ENCODE data around the gene CCNT2.

DNA sequence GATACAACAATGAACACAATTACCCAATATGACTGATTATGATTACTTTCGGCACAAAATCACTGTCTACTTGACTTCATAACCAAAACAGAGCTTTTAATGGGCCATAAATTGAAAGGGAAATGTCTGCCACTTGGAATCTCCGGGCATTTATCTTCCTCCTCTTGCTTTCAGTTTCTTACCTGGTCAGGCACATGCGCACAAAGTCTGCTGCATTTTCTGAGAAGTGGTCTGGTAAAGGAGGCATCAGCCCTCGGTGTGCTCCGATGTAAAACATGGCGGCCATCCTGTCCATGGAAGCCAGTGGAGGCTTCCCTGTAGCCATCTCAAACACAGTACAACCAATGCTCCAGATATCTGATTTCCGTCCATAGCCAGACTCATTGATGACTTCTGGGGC is 62.0 kb downstream of the CCNT2 start:
- no peak for TF ChIP-seq ISL1 (CRISPR knock-in tag; IDR thresholded peaks at IDR 0.05)
- TF ChIP-seq GLIS3 (CRISPR knock-in tag; IDR thresholded peaks at IDR 0.05) = no peak
- TF ChIP-seq, protein P1, sequence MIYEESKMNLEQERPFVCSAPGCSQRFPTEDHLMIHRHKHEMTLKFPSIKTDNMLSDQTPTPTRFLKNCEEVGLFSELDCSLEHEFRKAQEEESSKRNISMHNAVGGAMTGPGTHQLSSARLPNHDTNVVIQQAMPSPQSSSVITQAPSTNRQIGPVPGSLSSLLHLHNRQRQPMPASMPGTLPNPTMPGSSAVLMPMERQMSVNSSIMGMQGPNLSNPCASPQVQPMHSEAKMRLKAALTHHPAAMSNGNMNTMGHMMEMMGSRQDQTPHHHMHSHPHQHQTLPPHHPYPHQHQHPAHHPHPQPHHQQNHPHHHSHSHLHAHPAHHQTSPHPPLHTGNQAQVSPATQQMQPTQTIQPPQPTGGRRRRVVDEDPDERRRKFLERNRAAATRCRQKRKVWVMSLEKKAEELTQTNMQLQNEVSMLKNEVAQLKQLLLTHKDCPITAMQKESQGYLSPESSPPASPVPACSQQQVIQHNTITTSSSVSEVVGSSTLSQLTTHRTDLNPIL (CRISPR knock-in tag; IDR thresholded peaks at IDR 0.05; ENCODE audit: low read depth) = no peak
- no peak for TF ChIP-seq SNAI2 (CRISPR knock-in tag; IDR thresholded peaks at IDR 0.05)
- TF ChIP-seq BACH2 (CRISPR knock-in tag; IDR thresholded peaks at IDR 0.05; ENCODE audit: borderline replicate concordance) = no peak
- TF ChIP-seq, protein P2, sequence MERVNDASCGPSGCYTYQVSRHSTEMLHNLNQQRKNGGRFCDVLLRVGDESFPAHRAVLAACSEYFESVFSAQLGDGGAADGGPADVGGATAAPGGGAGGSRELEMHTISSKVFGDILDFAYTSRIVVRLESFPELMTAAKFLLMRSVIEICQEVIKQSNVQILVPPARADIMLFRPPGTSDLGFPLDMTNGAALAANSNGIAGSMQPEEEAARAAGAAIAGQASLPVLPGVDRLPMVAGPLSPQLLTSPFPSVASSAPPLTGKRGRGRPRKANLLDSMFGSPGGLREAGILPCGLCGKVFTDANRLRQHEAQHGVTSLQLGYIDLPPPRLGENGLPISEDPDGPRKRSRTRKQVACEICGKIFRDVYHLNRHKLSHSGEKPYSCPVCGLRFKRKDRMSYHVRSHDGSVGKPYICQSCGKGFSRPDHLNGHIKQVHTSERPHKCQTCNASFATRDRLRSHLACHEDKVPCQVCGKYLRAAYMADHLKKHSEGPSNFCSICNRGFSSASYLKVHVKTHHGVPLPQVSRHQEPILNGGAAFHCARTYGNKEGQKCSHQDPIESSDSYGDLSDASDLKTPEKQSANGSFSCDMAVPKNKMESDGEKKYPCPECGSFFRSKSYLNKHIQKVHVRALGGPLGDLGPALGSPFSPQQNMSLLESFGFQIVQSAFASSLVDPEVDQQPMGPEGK (CRISPR knock-in tag; IDR thresholded peaks at IDR 0.05; ENCODE audit: borderline replicate concordance) = no peak
- no peak for TF ChIP-seq ZFP30 (CRISPR knock-in tag; IDR thresholded peaks at IDR 0.05)
- TF ChIP-seq, protein P3, sequence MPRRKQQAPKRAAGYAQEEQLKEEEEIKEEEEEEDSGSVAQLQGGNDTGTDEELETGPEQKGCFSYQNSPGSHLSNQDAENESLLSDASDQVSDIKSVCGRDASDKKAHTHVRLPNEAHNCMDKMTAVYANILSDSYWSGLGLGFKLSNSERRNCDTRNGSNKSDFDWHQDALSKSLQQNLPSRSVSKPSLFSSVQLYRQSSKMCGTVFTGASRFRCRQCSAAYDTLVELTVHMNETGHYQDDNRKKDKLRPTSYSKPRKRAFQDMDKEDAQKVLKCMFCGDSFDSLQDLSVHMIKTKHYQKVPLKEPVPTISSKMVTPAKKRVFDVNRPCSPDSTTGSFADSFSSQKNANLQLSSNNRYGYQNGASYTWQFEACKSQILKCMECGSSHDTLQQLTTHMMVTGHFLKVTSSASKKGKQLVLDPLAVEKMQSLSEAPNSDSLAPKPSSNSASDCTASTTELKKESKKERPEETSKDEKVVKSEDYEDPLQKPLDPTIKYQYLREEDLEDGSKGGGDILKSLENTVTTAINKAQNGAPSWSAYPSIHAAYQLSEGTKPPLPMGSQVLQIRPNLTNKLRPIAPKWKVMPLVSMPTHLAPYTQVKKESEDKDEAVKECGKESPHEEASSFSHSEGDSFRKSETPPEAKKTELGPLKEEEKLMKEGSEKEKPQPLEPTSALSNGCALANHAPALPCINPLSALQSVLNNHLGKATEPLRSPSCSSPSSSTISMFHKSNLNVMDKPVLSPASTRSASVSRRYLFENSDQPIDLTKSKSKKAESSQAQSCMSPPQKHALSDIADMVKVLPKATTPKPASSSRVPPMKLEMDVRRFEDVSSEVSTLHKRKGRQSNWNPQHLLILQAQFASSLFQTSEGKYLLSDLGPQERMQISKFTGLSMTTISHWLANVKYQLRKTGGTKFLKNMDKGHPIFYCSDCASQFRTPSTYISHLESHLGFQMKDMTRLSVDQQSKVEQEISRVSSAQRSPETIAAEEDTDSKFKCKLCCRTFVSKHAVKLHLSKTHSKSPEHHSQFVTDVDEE (CRISPR knock-in tag; IDR thresholded peaks at IDR 0.05) = no peak
- no peak for TF ChIP-seq ZFP3 (CRISPR knock-in tag; IDR thresholded peaks at IDR 0.05)
- no peak for TF ChIP-seq ARNTL (CRISPR knock-in tag; IDR thresholded peaks at IDR 0.05; ENCODE audit: borderline replicate concordance, low read depth)
- TF ChIP-seq ESRRG (CRISPR knock-in tag; IDR thresholded peaks at IDR 0.05) = no peak
- TF ChIP-seq, protein P4, sequence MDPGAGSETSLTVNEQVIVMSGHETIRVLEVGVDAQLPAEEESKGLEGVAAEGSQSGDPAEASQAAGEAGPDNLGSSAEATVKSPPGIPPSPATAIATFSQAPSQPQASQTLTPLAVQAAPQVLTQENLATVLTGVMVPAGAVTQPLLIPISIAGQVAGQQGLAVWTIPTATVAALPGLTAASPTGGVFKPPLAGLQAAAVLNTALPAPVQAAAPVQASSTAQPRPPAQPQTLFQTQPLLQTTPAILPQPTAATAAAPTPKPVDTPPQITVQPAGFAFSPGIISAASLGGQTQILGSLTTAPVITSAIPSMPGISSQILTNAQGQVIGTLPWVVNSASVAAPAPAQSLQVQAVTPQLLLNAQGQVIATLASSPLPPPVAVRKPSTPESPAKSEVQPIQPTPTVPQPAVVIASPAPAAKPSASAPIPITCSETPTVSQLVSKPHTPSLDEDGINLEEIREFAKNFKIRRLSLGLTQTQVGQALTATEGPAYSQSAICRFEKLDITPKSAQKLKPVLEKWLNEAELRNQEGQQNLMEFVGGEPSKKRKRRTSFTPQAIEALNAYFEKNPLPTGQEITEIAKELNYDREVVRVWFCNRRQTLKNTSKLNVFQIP (CRISPR knock-in tag; IDR thresholded peaks at IDR 0.05; ENCODE audit: borderline replicate concordance, low read depth) = no peak
- no peak for TF ChIP-seq ZC3H10 (CRISPR knock-in tag; IDR thresholded peaks at IDR 0.05)
